ENCODE measurements around the gene THPO. TPM values are rescaled to one million over a fixed set of nuclear protein-coding genes. Genes with fewer than 3 reads are reported as not detected.
"Not testable (repeated sequence)": the region's sequence is repeated elsewhere in the genome, so short reads cannot be mapped to it uniquely, and the experiment has no call there.

THPO gene
- total RNA-seq, 2 donors from 2014 or later: 1.4 to 1.7 TPM

DNA sequence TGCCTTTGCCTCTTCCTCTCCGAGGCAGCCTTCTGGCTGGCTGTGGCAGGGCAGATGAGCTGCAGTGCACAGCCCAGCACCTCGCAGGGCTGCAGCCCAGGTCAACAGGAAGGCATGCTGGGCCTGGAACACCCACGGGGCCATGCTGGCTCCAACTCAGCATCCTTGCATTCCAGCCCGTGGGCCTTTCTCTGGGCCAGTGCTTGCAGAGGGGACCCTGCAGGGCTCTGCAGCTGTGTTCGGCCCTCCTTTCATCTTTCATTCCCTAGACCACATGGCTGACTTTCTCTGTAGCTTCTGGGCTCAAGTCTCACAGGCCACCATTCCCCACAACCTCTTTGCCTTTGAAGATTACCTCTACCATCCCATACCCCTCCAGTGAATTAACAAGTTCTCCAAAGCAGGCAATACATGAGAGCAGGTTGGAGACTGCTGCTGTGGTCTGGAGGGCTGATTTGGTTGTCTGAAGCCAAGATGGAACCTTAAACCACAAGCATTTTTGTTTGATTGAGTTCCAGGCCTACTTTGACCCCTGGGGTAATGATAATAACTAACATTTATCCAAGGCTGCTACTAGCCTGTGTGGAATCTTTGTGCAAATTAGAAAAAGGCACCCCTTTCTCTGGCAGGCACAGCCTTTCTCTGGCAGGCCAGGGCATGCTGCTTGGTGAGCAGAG, 34.7 kb downstream of the THPO start:
- Mint-ChIP-seq H3K27ac (no peak overlapping the region), H3K36me3 (ENCODE audit: low read depth) (peaks cover 30% of the 10 kb centered on the region), H3K9me3 (no peaks in the 10 kb centered on the region), H3K4me3 (no peak overlapping the region), H3K4me1 (peaks cover 12% of the 10 kb centered on the region), H3K27me3 (ENCODE audit: insufficient read depth) (peaks cover 2% of the 10 kb centered on the region)
- Histone ChIP-seq H3K4me3 (ENCODE audit: low read length) (no peak overlapping the region), H3K27ac (ENCODE audit: low read depth, low read length) (no peak overlapping the region), H3K9me3 (ENCODE audit: control insufficient read depth, low read length) (no peaks in the 10 kb centered on the region), H3K4me1 (ENCODE audit: control insufficient read depth, insufficient read depth, low read length) (no peaks in the 10 kb centered on the region), H3K36me3 (ENCODE audit: control insufficient read depth, insufficient read depth, low read length) (peaks cover 26% of the 10 kb centered on the region), H3K27me3 (ENCODE audit: control insufficient read depth, insufficient read depth, low read length, poor library complexity, severe bottlenecking) (no peaks in the 10 kb centered on the region), H3K9ac (ENCODE audit: extremely low read depth, low read length, poor library complexity, severe bottlenecking) (no peak overlapping the region)
- TF ChIP-seq, protein P1, sequence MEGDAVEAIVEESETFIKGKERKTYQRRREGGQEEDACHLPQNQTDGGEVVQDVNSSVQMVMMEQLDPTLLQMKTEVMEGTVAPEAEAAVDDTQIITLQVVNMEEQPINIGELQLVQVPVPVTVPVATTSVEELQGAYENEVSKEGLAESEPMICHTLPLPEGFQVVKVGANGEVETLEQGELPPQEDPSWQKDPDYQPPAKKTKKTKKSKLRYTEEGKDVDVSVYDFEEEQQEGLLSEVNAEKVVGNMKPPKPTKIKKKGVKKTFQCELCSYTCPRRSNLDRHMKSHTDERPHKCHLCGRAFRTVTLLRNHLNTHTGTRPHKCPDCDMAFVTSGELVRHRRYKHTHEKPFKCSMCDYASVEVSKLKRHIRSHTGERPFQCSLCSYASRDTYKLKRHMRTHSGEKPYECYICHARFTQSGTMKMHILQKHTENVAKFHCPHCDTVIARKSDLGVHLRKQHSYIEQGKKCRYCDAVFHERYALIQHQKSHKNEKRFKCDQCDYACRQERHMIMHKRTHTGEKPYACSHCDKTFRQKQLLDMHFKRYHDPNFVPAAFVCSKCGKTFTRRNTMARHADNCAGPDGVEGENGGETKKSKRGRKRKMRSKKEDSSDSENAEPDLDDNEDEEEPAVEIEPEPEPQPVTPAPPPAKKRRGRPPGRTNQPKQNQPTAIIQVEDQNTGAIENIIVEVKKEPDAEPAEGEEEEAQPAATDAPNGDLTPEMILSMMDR (conservative IDR thresholded peaks at IDR 0.05): no peak
- WGBS, 2 experiments (ENCODE audit: insufficient coverage in 1 of 2, insufficient read length in 1 of 2): 64 to 86% methylated on average over 3 to 5 of the region's 5 CpGs
- DNase-seq: no peak

DNA sequence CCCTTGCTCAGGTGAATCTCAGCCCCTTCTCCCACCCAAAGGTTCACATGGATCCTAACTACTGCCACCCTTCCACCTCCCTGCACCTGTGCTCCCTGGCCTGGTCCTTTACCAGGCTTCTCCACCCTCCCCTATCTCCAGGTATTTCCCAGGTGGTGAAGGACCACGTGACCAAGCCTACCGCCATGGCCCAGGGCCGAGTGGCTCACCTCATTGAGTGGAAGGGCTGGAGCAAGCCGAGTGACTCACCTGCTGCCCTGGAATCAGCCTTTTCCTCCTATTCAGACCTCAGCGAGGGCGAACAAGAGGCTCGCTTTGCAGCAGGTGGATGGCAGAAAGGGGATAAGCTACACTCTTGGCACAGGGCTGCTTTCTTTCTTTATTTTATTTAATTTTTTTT, 36.1 kb downstream of the THPO start:
- H3K4me3 Mint-ChIP-seq: no peak overlapping the region
- H3K27me3 Mint-ChIP-seq (ENCODE audit: insufficient read depth): peaks cover 4% of the 10 kb centered on the region
- no peak overlapping the region for H3K27ac Mint-ChIP-seq
- H3K36me3 Mint-ChIP-seq (ENCODE audit: low read depth): peaks cover 27% of the 10 kb centered on the region
- DNase-seq: no peak
- no peak overlapping the region for H3K4me3 ChIP-seq (ENCODE audit: low read length)
- H3K27ac ChIP-seq (ENCODE audit: low read depth, low read length): no peak overlapping the region
- no peaks in the 10 kb centered on the region for H3K9me3 ChIP-seq (ENCODE audit: control insufficient read depth, low read length)
- no peaks in the 10 kb centered on the region for H3K4me1 ChIP-seq (ENCODE audit: control insufficient read depth, insufficient read depth, low read length)
- H3K9me3 Mint-ChIP-seq: no peaks in the 10 kb centered on the region
- TF ChIP-seq, protein P1 (conservative IDR thresholded peaks at IDR 0.05): no peak
- peaks cover 15% of the 10 kb centered on the region for H3K4me1 Mint-ChIP-seq
- H3K36me3 ChIP-seq (ENCODE audit: control insufficient read depth, insufficient read depth, low read length): peaks cover 26% of the 10 kb centered on the region
- H3K27me3 ChIP-seq (ENCODE audit: control insufficient read depth, insufficient read depth, low read length, poor library complexity, severe bottlenecking): no peaks in the 10 kb centered on the region
- H3K9ac ChIP-seq (ENCODE audit: extremely low read depth, low read length, poor library complexity, severe bottlenecking): no peak overlapping the region
- 85 to 91% methylated on average over 7 of the region's 7 CpGs for WGBS, 2 experiments (ENCODE audit: insufficient coverage in 1 of 2, insufficient read length in 1 of 2)

GRCh38 chr3:184339451-184340135, 38.4 kb downstream of the THPO start:
- H3K27ac Mint-ChIP-seq; H3K9me3 ChIP-seq (ENCODE audit: control insufficient read depth, low read length); H3K9me3 Mint-ChIP-seq; H3K4me1 ChIP-seq (ENCODE audit: control insufficient read depth, insufficient read depth, low read length); H3K9ac ChIP-seq (ENCODE audit: extremely low read depth, low read length, poor library complexity, severe bottlenecking); DNase-seq; H3K27me3 ChIP-seq (ENCODE audit: control insufficient read depth, insufficient read depth, low read length, poor library complexity, severe bottlenecking); H3K27ac ChIP-seq (ENCODE audit: low read depth, low read length); H3K4me3 ChIP-seq (ENCODE audit: low read length); H3K4me3 Mint-ChIP-seq; H3K27me3 Mint-ChIP-seq (ENCODE audit: insufficient read depth): not testable (repeated sequence)
- H3K36me3 ChIP-seq (ENCODE audit: control insufficient read depth, insufficient read depth, low read length): peaks cover 24% of the 10 kb centered on the region
- H3K36me3 Mint-ChIP-seq (ENCODE audit: low read depth): peaks cover 22% of the 10 kb centered on the region
- peaks cover 14% of the 10 kb centered on the region for H3K4me1 Mint-ChIP-seq
- 93 to 95% methylated on average over 14 to 19 of the region's 19 CpGs for WGBS, 2 experiments (ENCODE audit: insufficient coverage in 1 of 2, insufficient read length in 1 of 2)
